A549 treated with dexamethasone at 1 μM for 4 hours (cell line): ENCODE data around the gene IFIT1. TPM values are rescaled to one million over a fixed set of nuclear protein-coding genes. Genes with fewer than 3 reads are reported as not detected.

Experiments used
- total RNA-seq: library from RNA; stranded (reverse); fragments of 200-300 nt; extraction: Qiagen RNA extraction; gene quantifications from 5 replicates; pipeline ENCODE4 v1.2.3, GENCODE V29; 2022

Gene IFIT1
- 3.4 to 4.8 TPM (median 3.7 TPM) in 5 replicates for total RNA-seq

GRCh38 chr10:89391907-89392756 lies at the start of gene IFIT1:
Gene IFIT1 (plus strand): TSS chr10:89392623. CDS start chr10:89392713, 90 bp downstream.

GRCh38 chr10:89377705-89378637 lies 14.5 kb upstream of the IFIT1 start, which contains the start of gene IFIT1B:
Gene IFIT1B (plus strand): TSS chr10:89378056. CDS start chr10:89378136, 80 bp downstream.

GRCh38 chr10:89414146-89414878 lies 21.9 kb downstream of the IFIT1 start, which contains the start of gene IFIT5:
Gene IFIT5 (plus strand): TSS chr10:89414568. CDS start chr10:89414799, 231 bp downstream.

Other genes starting within 250 kb of the IFIT1 start
- 0.68 to 0.97 TPM (median 0.71 TPM) in 5 replicates for gene CH25H, start 185.3 kb upstream of the IFIT1 start, total RNA-seq
- gene LIPA, start 140.8 kb upstream of the IFIT1 start, total RNA-seq = 43.9 to 52.4 TPM (median 47.2 TPM) in 5 replicates
- 1.4 to 2.6 TPM (median 1.8 TPM) in 5 replicates for gene IFIT2, start 90.6 kb upstream of the IFIT1 start, total RNA-seq
- gene IFIT3, start 64.6 kb upstream of the IFIT1 start, total RNA-seq = 3.1 to 4.3 TPM (median 4.1 TPM) in 5 replicates
- not detected in 5 replicates for gene IFIT1B, start 14.6 kb upstream of the IFIT1 start, total RNA-seq
- gene IFIT5, start 21.9 kb downstream of the IFIT1 start, total RNA-seq = 7.9 to 12.2 TPM (median 10.6 TPM) in 5 replicates
- 0.45 to 2.0 TPM (median 1.5 TPM) in 5 replicates for gene SLC16A12, start 143.0 kb downstream of the IFIT1 start, total RNA-seq